HCT116 (cell line): ENCODE measurements around the gene RTL1.

ENCODE experiments used
- POLR2A ChIP-seq: IDR thresholded peaks from 2 replicates; pipeline ENCODE4 v1.7.0; 2011; ENCODE audit warnings: borderline replicate concordance; ENCODE audit not compliant: insufficient read depth, insufficient read length; ENCODE audit errors: extremely low read depth
- RAD21 ChIP-seq: IDR thresholded peaks from 2 replicates; pipeline ENCODE4 v1.6.1; 2012; ENCODE audit warnings: low read depth, mild to moderate bottlenecking
- TF ChIP-seq, protein P1 (sequence below): IDR thresholded peaks from 2 replicates; pipeline ENCODE4 v1.6.1; 2012; ENCODE audit warnings: low read depth

DNA sequence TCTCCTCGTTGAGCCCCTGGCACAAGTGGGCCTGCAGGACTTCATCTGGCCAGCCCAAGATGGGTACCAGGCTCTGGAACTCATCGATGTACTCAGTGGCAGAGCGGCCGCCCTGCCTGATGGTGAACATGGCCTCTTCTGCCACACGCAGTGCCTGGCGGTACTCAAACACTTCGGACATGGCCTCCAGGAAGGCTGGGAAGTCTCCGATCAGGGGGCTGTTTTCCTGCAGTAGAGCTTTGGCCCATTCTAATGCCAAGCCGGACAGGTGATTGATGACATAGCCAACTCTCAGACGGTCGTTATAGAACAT, 19.8 kb downstream of the RTL1 start:
- TF ChIP-seq POLR2A (no peak), RAD21 (no peak)
- TF ChIP-seq, protein P1, sequence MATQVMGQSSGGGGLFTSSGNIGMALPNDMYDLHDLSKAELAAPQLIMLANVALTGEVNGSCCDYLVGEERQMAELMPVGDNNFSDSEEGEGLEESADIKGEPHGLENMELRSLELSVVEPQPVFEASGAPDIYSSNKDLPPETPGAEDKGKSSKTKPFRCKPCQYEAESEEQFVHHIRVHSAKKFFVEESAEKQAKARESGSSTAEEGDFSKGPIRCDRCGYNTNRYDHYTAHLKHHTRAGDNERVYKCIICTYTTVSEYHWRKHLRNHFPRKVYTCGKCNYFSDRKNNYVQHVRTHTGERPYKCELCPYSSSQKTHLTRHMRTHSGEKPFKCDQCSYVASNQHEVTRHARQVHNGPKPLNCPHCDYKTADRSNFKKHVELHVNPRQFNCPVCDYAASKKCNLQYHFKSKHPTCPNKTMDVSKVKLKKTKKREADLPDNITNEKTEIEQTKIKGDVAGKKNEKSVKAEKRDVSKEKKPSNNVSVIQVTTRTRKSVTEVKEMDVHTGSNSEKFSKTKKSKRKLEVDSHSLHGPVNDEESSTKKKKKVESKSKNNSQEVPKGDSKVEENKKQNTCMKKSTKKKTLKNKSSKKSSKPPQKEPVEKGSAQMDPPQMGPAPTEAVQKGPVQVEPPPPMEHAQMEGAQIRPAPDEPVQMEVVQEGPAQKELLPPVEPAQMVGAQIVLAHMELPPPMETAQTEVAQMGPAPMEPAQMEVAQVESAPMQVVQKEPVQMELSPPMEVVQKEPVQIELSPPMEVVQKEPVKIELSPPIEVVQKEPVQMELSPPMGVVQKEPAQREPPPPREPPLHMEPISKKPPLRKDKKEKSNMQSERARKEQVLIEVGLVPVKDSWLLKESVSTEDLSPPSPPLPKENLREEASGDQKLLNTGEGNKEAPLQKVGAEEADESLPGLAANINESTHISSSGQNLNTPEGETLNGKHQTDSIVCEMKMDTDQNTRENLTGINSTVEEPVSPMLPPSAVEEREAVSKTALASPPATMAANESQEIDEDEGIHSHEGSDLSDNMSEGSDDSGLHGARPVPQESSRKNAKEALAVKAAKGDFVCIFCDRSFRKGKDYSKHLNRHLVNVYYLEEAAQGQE, result no peak
